Spleen (tissue), 7 donors: ENCODE results near the gene FBXW8.

Experiments used
- POLR2A ChIP-seq, 3 donors: fragments of 450-650 bp; IDR thresholded peaks; one replicate each; pipeline ENCODE4 v1.5.1; 2017; ENCODE audit warnings: antibody characterized with exemption in 3 of 3, mild to moderate bottlenecking in 1 of 3
- POLR2AphosphoS5 ChIP-seq, 3 donors: sonication (generic); formaldehyde crosslinking; IDR thresholded peaks; one replicate each; pipeline ENCODE4 v1.5.1; 2017; ENCODE audit warnings: antibody characterized with exemption in 3 of 3
- TF ChIP-seq, protein P1 (sequence below), 11 experiments: fragments of 200-600 bp in 7 of 11; fragments of 450-650 bp in 4 of 11; sonication (generic) in 4 of 11; IDR thresholded peaks in 8 of 11; conservative IDR thresholded peaks in 3 of 11; 1 replicate in 7 of 11; 2 replicates in 4 of 11; pipeline versions ENCODE4 v1.4.0 to v1.8.0; 2016 to 2021; ENCODE audit warnings: antibody characterized with exemption in 11 of 11, inconsistent platforms in 4 of 11, mild to moderate bottlenecking in 1 of 11
- donor health status: DM: no; HTN: no; CAD: no; lungs with moderate emphysema.
- donor health status: DM: no; HTN: no; CAD: no.
- donor health status: DM: no; HTN: no; CAD: no.

- TF ChIP-seq, protein P1, sequence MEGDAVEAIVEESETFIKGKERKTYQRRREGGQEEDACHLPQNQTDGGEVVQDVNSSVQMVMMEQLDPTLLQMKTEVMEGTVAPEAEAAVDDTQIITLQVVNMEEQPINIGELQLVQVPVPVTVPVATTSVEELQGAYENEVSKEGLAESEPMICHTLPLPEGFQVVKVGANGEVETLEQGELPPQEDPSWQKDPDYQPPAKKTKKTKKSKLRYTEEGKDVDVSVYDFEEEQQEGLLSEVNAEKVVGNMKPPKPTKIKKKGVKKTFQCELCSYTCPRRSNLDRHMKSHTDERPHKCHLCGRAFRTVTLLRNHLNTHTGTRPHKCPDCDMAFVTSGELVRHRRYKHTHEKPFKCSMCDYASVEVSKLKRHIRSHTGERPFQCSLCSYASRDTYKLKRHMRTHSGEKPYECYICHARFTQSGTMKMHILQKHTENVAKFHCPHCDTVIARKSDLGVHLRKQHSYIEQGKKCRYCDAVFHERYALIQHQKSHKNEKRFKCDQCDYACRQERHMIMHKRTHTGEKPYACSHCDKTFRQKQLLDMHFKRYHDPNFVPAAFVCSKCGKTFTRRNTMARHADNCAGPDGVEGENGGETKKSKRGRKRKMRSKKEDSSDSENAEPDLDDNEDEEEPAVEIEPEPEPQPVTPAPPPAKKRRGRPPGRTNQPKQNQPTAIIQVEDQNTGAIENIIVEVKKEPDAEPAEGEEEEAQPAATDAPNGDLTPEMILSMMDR (IDR thresholded peaks at IDR 0.05 in 8 of 11, conservative IDR thresholded peaks at IDR 0.05 in 3 of 11): no peak
- no peak for TF ChIP-seq POLR2A (IDR thresholded peaks at IDR 0.05)
- TF ChIP-seq POLR2AphosphoS5 (IDR thresholded peaks at IDR 0.05): no peak
Measured at GRCh38 chr12:116964054-116965050, 53.6 kb downstream of the FBXW8 start.
